ENCODE measurements around the gene SYNE4. TPM values are rescaled to one million over a fixed set of nuclear protein-coding genes. Genes with fewer than 3 reads are reported as not detected.

The SYNE4 gene
- total and polyA plus RNA-seq, 2 donors (not counting 3 experiments of a cell fraction or from before 2014, with no cell fraction given): 0.46 to 0.62 TPM

Small RNA genes lying within 50 kb of the gene (small RNA-seq; reads per million reads assigned to genes)
- not detected for gene AF038458.1 (ENCODE audit: insufficient read depth, insufficient read length, low read depth, low replicate concordance)

Other genes with a start within 250 kb of the SYNE4 start
- gene ARHGAP33, start 233.2 kb downstream of the SYNE4 start, total RNA-seq: 18.4 and 32.8 TPM in 2 replicates
- 11.0 and 11.7 TPM in 2 replicates for gene ARHGAP33, start 233.2 kb downstream of the SYNE4 start, polyA plus RNA-seq
- gene PRODH2, start 196.0 kb downstream of the SYNE4 start, total RNA-seq: not detected in 2 replicates
- not detected in 2 replicates for gene PRODH2, start 196.0 kb downstream of the SYNE4 start, polyA plus RNA-seq
- not detected in 2 replicates for gene NPHS1, start 156.3 kb downstream of the SYNE4 start, total RNA-seq
- not detected in 2 replicates for gene NPHS1, start 156.3 kb downstream of the SYNE4 start, polyA plus RNA-seq
- not detected in 2 replicates for gene KIRREL2, start 151.9 kb downstream of the SYNE4 start, total RNA-seq
- gene KIRREL2, start 151.9 kb downstream of the SYNE4 start, polyA plus RNA-seq: not detected in 2 replicates
- 6.2 and 9.0 TPM in 2 replicates for gene APLP1, start 140.2 kb downstream of the SYNE4 start, total RNA-seq
- gene APLP1, start 140.2 kb downstream of the SYNE4 start, polyA plus RNA-seq: 13.0 and 15.1 TPM in 2 replicates
- gene NFKBID, start 108.3 kb downstream of the SYNE4 start, total RNA-seq: 7.6 and 8.7 TPM in 2 replicates
- 5.5 and 6.7 TPM in 2 replicates for gene NFKBID, start 108.3 kb downstream of the SYNE4 start, polyA plus RNA-seq
- not detected in 2 replicates for gene HCST, start 106.3 kb downstream of the SYNE4 start, total RNA-seq
- gene HCST, start 106.3 kb downstream of the SYNE4 start, polyA plus RNA-seq: not detected in 2 replicates
- gene TYROBP, start 100.5 kb downstream of the SYNE4 start, total RNA-seq: not detected in 2 replicates
- not detected in 2 replicates for gene TYROBP, start 100.5 kb downstream of the SYNE4 start, polyA plus RNA-seq
- 15.9 and 17.3 TPM in 2 replicates for gene LRFN3, start 72.4 kb downstream of the SYNE4 start, total RNA-seq
- gene LRFN3, start 72.4 kb downstream of the SYNE4 start, polyA plus RNA-seq: 4.1 and 5.8 TPM in 2 replicates
- 8.4 and 10.3 TPM in 2 replicates for gene SDHAF1, start 13.6 kb downstream of the SYNE4 start, total RNA-seq
- gene SDHAF1, start 13.6 kb downstream of the SYNE4 start, polyA plus RNA-seq: 16.2 and 16.5 TPM in 2 replicates
- gene ALKBH6, start 5.4 kb upstream of the SYNE4 start, total RNA-seq: 17.3 and 21.4 TPM in 2 replicates
- 26.7 and 33.2 TPM in 2 replicates for gene ALKBH6, start 5.4 kb upstream of the SYNE4 start, polyA plus RNA-seq
- 21.0 and 24.4 TPM in 2 replicates for gene CLIP3, start 24.1 kb upstream of the SYNE4 start, total RNA-seq
- 4.7 and 7.0 TPM in 2 replicates for gene CLIP3, start 24.1 kb upstream of the SYNE4 start, polyA plus RNA-seq
- 2.9 and 4.1 TPM in 2 replicates for gene THAP8, start 45.5 kb upstream of the SYNE4 start, total RNA-seq
- 6.6 and 8.3 TPM in 2 replicates for gene THAP8, start 45.5 kb upstream of the SYNE4 start, polyA plus RNA-seq
- 12.1 and 13.4 TPM in 2 replicates for gene WDR62, start 46.1 kb upstream of the SYNE4 start, total RNA-seq
- gene WDR62, start 46.1 kb upstream of the SYNE4 start, polyA plus RNA-seq: 8.0 and 8.7 TPM in 2 replicates
- gene OVOL3, start 102.3 kb upstream of the SYNE4 start, total RNA-seq: not detected in 2 replicates
- gene OVOL3, start 102.3 kb upstream of the SYNE4 start, polyA plus RNA-seq: not detected in 2 replicates
- 63.3 and 64.8 TPM in 2 replicates for gene POLR2I, start 106.1 kb upstream of the SYNE4 start, total RNA-seq
- 53.0 and 89.7 TPM in 2 replicates for gene POLR2I, start 106.1 kb upstream of the SYNE4 start, polyA plus RNA-seq
- 178 and 190 TPM in 2 replicates for gene TBCB, start 106.7 kb upstream of the SYNE4 start, total RNA-seq
- 363 and 364 TPM in 2 replicates for gene TBCB, start 106.7 kb upstream of the SYNE4 start, polyA plus RNA-seq
- 722 and 777 TPM in 2 replicates for gene CAPNS1, start 131.3 kb upstream of the SYNE4 start, total RNA-seq
- gene CAPNS1, start 131.3 kb upstream of the SYNE4 start, polyA plus RNA-seq: 1,095 and 1,235 TPM in 2 replicates
- 26.8 and 35.2 TPM in 2 replicates for gene COX7A1, start 143.6 kb upstream of the SYNE4 start, total RNA-seq
- 10.6 and 11.6 TPM in 2 replicates for gene COX7A1, start 143.6 kb upstream of the SYNE4 start, polyA plus RNA-seq
- gene ZNF565, start 205.9 kb upstream of the SYNE4 start, total RNA-seq: 3.1 and 3.6 TPM in 2 replicates
- gene ZNF565, start 205.9 kb upstream of the SYNE4 start, polyA plus RNA-seq: 1.4 and 1.8 TPM in 2 replicates
- gene ZNF146, start 206.3 kb upstream of the SYNE4 start, total RNA-seq: 63.3 and 65.9 TPM in 2 replicates
- 9.7 and 17.8 TPM in 2 replicates for gene ZNF146, start 206.3 kb upstream of the SYNE4 start, polyA plus RNA-seq

Measured in endothelial cell of umbilical vein (primary cell).